ENCODE data around the gene DLGAP1. TPM values are rescaled to one million over a fixed set of nuclear protein-coding genes. Genes with fewer than 3 reads are reported as not detected.

DLGAP1 gene
- total RNA-seq, 2 experiments from 2014 or later: 0.31 to 0.36 TPM

- ATAC-seq (ENCODE audit: poor library complexity): no peak
- H3K27me3 ChIP-seq (ENCODE audit: control insufficient read depth in 1 of 2, insufficient read depth in 2 of 2, low read length in 2 of 2): no peaks in the 10 kb centered on the region
- no peak overlapping the region for H3K4me3 Mint-ChIP-seq
- H3K9me3 Mint-ChIP-seq: no peaks in the 10 kb centered on the region
- no peak for TF ChIP-seq CTCF (IDR thresholded peaks at IDR 0.05)
- H3K36me3 ChIP-seq (ENCODE audit: insufficient read depth, low read length): no peaks in the 10 kb centered on the region
- H3K27me3 Mint-ChIP-seq: peaks cover 34% of the 10 kb centered on the region
- peak in 2 of 14 experiments; percentile 18 to 28 for DNase-seq
- intact Hi-C loops (cut with DNase I, micrococcal nuclease): no loop called here
- H3K4me1 Mint-ChIP-seq (ENCODE audit: low read depth): no peaks in the 10 kb centered on the region
- H3K27ac ChIP-seq (ENCODE audit: low read depth in 1 of 2, low read length in 2 of 2): no peak overlapping the region
- no peak overlapping the region for H3K4me3 ChIP-seq (ENCODE audit: low read length)
- H3K36me3 Mint-ChIP-seq (ENCODE audit: low read depth): no peaks in the 10 kb centered on the region
- POLR2A ChIA-PET: no interaction called here
- H3K9me3 ChIP-seq (ENCODE audit: control insufficient read depth in 1 of 2, insufficient read depth in 1 of 2, low read length in 2 of 2): peaks cover 0 to 14% of the 10 kb centered on the region in 2 experiments
- H3K4me1 ChIP-seq (ENCODE audit: insufficient read depth, low read length): no peaks in the 10 kb centered on the region
- H3K27ac Mint-ChIP-seq: no peak overlapping the region
- CTCF ChIA-PET: no interaction called here
Measured at GRCh38 chr18:3877678-3878077, 577.4 kb downstream of the DLGAP1 start.

GRCh38 chr18:3875961-3876360 lies 579.1 kb downstream of the DLGAP1 start:
- H3K4me3 Mint-ChIP-seq: no peak overlapping the region
- no peaks in the 10 kb centered on the region for H3K27me3 ChIP-seq (ENCODE audit: control insufficient read depth in 1 of 2, insufficient read depth in 2 of 2, low read length in 2 of 2)
- H3K27ac ChIP-seq (ENCODE audit: low read depth in 1 of 2, low read length in 2 of 2): no peak overlapping the region
- no peaks in the 10 kb centered on the region for H3K36me3 ChIP-seq (ENCODE audit: insufficient read depth, low read length)
- no peak for ATAC-seq (ENCODE audit: poor library complexity)
- POLR2A ChIA-PET: no interaction called here
- H3K4me1 ChIP-seq (ENCODE audit: insufficient read depth, low read length): no peaks in the 10 kb centered on the region
- no peak overlapping the region for H3K27ac Mint-ChIP-seq
- no peak for TF ChIP-seq CTCF (IDR thresholded peaks at IDR 0.05)
- CTCF ChIA-PET: no interaction called here
- H3K36me3 Mint-ChIP-seq (ENCODE audit: low read depth): no peaks in the 10 kb centered on the region
- peaks cover 0 to 14% of the 10 kb centered on the region in 2 experiments for H3K9me3 ChIP-seq (ENCODE audit: control insufficient read depth in 1 of 2, insufficient read depth in 1 of 2, low read length in 2 of 2)
- no peak overlapping the region for H3K4me3 ChIP-seq (ENCODE audit: low read length)
- DNase-seq: peak in 1 of 14 experiments; percentile 7
- H3K27me3 Mint-ChIP-seq: peaks cover 47% of the 10 kb centered on the region
- intact Hi-C loops (cut with DNase I, micrococcal nuclease): no loop called here
- no peaks in the 10 kb centered on the region for H3K9me3 Mint-ChIP-seq
- no peaks in the 10 kb centered on the region for H3K4me1 Mint-ChIP-seq (ENCODE audit: low read depth)

GRCh38 chr18:3875376-3875775 lies 579.7 kb downstream of the DLGAP1 start:
- no peaks in the 10 kb centered on the region for H3K36me3 ChIP-seq (ENCODE audit: insufficient read depth, low read length)
- no peaks in the 10 kb centered on the region for H3K4me1 ChIP-seq (ENCODE audit: insufficient read depth, low read length)
- ChIA-PET POLR2A (no interaction called here), CTCF (no interaction called here)
- no peak overlapping the region for H3K4me3 ChIP-seq (ENCODE audit: low read length)
- no peak overlapping the region for H3K4me3 Mint-ChIP-seq
- TF ChIP-seq CTCF (IDR thresholded peaks at IDR 0.05): no peak
- H3K27me3 Mint-ChIP-seq: peaks cover 53% of the 10 kb centered on the region
- no peaks in the 10 kb centered on the region for H3K27me3 ChIP-seq (ENCODE audit: control insufficient read depth in 1 of 2, insufficient read depth in 2 of 2, low read length in 2 of 2)
- no peak for DNase-seq
- ATAC-seq (ENCODE audit: poor library complexity): no peak
- no peak overlapping the region for H3K27ac Mint-ChIP-seq
- H3K4me1 Mint-ChIP-seq (ENCODE audit: low read depth): no peaks in the 10 kb centered on the region
- H3K9me3 ChIP-seq (ENCODE audit: control insufficient read depth in 1 of 2, insufficient read depth in 1 of 2, low read length in 2 of 2): peaks cover 0 to 14% of the 10 kb centered on the region in 2 experiments
- H3K27ac ChIP-seq (ENCODE audit: low read depth in 1 of 2, low read length in 2 of 2): no peak overlapping the region
- no peaks in the 10 kb centered on the region for H3K36me3 Mint-ChIP-seq (ENCODE audit: low read depth)
- intact Hi-C loops (cut with DNase I, micrococcal nuclease): no loop called here
- no peaks in the 10 kb centered on the region for H3K9me3 Mint-ChIP-seq

All from CD4-positive, alpha-beta T cell (primary cell).